ENCODE data around the gene TMEM247.

The TMEM247 gene
- total RNA-seq, result 0 reads per million in 2 donors

DNA sequence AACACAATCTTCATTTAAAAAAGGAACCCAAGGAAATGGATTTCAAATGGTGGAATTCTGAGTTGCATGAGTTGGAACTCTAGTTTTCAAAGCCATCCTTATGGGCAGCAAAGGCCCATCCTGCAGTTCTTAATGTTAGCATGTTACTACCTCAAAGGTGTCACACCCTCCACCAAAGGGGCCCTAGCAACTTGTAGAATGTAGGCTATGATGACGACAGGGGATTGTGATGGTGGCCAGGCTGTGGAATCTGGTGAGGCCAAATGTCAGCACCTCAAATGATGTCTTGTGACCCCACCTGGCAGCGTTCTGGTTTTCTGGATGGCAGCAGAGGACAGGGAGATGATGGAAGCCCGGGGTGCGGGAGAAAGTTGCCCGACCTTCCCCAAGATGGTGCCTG is at the start of gene TMEM247:
Gene TMEM247 (plus strand): TSS at position 301 of the 400 bp plus-strand sequence.
- DNase-seq, result no peak

DNA sequence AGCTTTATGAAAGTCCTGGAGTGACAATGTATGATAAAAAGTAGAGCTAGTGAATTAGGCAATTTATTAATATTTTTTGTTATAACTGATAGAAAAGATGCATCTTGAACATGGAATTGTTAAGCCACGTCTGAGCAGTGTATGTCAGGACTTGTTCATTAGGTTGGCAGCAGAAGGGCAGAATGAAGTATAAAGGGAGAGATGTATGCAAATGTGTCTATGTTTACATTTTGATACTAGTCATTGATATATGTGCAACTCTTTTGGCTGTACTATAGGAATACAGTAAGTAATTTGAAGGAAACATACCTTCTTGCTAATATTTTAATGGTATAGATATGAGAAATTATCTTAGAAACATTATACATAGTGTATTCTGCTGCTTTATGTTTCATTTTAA is 49.0 kb upstream of the TMEM247 start:
- DNase-seq, result no peak

DNA sequence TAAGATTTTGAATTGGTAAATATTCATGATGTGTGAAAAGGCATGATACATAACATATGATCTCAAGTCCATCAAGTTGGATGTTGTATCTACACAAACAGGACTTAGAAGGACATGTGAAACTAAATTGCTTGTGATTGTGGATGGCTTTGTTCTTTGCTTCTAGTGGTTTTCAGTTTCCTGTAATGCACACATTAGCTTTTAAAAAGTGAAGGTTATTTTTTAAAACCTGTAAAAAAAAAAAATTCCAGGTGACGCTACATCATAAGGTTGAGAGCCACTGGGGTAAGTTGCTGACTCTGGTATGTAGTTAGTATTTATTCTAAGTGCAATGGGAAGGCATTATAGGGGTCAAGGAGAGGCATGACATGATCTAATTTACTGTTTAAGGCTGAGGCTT is 48.4 kb upstream of the TMEM247 start:
- DNase-seq, result no peak

DNA sequence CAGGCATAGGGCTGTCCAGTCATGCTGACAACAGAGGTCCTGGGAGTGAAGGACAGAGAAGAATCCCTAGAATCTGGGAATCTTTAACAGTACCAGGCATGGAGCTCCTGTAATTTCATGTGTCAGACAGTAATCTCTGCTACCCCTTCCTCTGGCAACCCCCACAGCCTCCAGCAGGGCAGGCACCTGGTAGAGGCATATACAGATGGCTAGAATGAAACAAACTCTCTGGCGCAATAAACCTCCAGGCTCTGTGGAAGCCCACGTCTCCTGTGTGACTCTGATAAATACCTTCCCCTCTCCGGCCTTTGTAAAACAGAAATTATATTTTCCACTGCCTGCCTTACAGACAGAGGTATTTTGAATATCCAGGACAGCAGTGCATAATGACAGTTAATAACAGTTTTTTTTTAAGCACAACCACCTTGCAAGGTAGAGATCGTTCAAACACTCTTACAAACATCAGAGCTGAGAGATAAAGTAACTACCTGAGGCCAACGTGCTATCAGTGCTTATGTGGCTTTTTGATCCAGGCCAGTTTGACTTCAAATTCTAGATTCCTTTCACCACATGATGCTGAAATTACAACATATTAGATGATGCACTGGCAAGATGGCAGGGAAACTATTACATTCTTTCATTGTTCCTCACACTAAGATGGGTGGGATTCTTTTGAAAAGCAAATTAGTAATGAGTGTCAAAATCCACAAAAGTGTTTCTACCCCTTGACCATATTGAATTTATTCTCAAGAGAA is 47.7 kb upstream of the TMEM247 start:
- DNase-seq, result no peak

DNA sequence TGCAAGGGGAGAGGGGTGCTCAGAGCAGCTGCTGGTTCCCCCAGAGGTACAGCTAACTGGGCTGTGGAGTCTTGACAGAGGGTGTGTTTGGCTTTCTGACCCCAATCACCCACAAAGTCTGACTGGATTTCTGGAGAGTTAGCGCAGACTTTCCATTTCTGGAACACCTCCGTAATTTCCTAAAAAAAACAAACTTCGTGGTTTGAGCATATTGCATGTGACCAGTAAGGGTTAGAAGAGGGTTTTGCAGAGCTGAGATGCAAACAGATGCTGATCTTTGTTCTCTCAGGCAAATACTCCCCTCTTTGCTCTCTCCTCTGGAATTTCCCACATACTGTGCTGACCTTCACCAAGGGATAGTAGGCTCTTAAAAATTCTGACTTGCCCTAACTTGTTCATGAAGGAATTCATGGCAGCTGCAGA is 44.5 kb upstream of the TMEM247 start:
- no peak for DNase-seq

DNA sequence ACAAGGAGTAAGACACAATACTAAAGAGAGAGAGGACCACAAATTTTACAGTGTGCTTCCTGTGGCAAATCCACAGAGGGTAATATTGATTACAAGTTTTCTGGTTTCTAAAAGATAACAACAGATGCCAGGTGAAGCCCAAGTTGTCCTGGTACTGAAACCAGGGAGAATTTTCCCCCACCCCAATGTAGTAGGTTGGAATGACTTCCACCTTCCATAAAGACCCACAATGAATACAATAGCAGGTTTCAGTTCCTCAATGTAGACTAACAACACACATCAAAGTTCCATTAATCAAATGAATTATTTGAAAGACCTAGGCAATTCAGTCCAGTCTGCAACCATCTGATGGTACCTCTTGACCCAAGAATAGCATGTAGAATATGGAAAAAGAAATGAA is 44.0 kb upstream of the TMEM247 start:
- no peak for DNase-seq

DNA sequence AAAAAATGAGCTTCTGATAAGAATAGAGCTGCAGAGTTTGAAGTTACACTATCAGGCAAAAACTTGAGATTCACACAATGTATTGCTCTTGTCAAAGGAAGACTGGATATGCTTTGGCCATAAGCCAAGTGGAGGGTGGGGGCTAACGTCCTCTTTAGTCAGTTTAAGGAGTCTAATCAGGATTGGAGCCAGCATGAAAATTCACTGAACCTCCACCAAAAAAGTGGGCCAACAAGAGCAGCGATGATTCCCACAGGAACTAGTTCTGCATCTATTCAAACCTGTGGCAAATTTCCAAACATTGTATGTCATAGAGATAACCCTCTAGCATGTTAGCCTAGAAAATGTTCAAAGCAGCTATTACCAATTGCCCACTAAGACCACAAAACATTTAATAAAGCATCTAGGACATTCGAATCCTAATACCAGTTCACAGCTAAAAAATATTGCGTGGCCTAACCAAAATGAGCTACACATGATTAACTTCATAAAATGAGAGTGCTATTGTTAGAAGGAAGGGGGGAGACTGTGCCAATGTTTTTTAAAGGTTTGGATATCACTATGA is 43.5 kb upstream of the TMEM247 start:
- DNase-seq, result no peak

DNA sequence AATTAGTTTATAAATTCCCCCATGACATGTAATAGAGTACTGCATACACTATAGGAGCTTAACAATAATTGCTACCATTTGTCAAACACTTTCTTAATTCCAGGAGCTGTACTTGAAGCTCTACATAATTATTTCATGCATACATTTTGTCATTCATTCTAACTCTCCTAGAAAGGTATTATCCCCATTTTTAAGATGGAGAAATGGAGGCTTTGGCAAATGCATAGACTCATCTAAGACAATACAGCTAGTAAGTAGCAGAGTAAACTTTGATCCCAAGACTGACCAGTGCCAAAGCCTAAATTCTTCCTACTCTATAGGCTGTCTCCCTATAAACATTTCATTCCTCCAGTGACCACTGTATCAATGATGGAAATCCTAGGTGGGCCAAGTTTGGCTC is 42.6 kb upstream of the TMEM247 start:
- no peak for DNase-seq

DNA sequence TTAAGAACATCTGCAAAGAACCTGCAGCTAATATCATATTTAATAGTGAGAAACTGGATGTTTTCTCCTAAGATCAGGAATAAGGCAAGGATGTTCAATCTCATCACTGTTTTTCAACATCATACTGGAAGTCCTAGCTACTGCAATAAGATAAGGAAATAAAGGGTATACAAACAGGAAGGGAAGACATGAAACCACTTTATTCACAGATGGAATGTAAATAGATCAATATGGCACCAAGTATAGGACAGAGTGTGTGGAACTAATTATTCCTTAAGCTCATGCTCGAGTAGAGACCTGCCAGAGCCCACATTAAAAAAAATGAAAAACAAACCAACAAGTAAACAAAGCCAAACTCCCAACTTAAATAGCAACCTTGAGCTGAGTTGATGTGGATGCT is 41.3 kb upstream of the TMEM247 start:
- no peak for DNase-seq

DNA sequence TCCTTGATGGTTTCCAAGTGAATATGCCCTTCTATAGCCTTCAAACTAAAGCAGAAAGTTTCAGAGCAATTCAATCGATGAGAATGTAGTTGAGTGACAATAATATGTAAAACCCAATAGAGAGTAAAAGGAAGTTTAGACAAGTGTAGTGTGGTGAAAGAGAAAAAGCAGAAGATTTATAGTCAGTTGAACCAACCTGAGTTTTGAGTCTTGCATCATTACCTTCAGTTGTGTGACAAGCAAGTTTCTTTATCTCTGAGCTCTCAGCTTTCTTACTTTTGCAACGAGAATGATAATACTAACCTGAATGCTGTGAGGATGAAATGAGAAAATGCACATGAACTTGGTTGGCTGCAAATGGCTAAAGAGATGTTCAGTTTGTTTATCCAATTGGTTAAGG is 40.6 kb upstream of the TMEM247 start:
- no peak for DNase-seq

DNA sequence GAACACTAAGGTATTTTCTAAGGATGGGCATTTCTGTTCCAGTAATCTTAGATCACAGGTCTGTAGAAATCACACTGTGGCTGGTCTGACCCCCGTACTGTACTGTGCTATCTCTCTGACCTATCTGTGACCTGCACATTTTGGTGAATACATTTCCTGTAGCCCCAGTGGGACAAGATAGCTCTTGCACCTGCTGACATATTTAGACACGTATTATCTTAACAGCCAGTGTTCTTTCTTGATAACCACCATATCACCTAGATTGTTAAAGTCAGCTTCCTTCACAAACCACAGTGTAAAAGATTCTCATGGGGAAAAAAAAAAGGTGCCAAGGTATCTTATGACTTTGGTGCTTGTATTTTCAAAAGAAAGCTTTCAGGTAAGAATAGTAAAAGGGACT is 39.8 kb upstream of the TMEM247 start:
- DNase-seq, result no peak

DNA sequence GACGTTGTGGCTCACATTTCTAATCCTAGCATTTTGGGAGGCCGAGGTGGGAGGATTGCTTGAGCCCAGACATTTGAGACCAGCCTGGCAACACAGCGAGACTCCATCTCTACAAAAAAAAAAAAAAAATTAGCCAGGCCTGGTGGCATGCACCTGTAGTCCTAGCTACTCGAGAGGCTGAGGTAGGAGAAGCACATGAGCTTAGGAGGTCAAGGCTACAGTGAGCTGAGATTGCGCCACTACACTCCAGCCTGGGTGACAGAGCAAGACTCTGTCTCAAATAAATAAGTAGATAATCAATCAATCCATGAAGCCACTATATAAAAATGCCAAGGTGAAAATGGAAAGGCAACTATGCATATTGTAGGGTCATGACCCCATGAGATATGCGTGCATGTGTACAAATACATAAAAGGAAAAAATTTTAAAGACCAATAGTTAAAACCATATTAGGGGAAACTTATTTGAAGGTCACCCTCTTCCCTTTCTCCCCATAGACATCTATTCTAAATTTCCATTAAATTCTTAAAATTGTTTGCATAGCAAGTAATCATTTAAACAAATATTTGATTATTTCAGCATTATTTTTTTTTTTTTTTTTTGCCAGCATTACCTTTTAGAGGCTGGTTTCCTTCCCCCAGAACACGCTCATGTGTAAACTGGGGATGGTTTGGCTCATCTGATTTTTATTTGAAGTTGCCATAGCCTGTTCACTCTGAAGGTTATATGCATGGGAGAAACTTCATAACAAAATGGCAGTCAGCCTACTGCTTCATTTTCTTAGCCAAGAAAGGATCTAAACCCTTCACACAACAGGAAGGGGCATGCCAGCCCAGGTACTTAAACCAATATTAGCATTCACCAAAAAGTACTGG is 37.3 kb upstream of the TMEM247 start:
- no peak for DNase-seq

DNA sequence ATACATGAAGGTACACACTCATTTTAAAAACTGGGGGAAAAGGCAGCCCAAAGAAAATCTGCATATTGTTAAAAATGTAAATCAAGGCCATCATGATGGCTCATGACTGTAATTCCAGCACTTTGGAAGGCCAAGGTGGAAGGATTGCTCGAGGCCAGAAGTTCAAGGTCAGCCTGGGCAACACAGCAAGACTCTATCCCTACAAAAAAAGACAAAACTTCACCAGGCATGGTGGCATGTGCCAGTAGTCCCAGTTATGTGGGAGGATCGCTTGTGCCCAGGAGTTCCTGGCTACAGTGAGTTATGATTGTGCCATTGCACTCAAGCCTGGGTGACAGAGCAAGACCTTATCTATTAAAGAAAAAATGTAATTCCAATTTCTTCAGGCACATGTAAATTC is 34.6 kb upstream of the TMEM247 start:
- no peak for DNase-seq

DNA sequence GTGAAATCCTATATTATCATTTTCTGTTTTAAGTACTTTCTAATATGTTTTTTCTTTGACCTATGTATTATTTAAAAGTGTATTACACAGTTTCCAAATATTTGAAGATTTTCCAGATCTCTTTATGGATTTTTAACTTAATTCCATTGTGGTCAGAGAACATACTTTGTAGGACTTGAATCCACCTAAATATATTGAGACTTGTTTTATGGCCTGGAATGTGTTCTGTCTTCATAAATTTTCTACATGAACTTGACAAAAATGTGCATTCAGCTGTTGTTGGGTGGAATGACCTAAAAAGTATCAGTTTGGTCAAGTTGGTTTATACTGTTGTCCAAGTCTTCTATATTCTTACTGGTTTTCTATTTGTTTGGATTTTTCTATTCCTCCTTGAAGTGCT is 33.8 kb upstream of the TMEM247 start:
- no peak for DNase-seq

DNA sequence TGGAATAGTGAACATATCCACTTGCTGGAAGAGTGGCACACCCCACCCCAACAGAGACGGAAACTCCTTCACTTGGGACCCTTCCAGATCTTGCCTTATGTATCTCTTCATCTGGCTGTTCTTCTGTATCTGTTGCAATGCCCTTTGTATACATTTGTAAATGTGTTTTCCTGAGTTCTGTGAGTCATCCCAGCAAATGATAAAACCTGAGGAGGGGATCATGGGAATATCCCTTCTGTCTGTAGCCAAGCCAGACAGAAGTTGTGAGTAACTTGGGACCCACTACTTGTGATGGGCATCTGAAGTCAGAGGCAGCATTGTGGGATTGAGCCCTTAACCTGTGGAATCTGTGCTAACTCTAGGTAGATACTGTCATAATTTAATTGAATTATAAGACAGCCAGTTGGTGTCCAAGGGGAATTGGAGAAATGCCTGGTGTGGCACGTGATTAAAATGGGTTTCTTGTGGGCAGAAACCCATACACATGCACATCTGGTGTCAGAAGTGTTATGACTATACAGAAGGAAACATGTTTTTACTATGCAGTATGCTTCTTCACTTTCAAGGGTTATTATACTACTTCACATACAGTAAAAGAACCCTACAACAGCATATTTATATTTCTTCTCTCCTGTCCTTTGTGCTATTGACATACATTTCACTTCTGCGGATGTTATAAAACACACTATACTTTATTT is 32.3 kb upstream of the TMEM247 start:
- DNase-seq, result no peak

DNA sequence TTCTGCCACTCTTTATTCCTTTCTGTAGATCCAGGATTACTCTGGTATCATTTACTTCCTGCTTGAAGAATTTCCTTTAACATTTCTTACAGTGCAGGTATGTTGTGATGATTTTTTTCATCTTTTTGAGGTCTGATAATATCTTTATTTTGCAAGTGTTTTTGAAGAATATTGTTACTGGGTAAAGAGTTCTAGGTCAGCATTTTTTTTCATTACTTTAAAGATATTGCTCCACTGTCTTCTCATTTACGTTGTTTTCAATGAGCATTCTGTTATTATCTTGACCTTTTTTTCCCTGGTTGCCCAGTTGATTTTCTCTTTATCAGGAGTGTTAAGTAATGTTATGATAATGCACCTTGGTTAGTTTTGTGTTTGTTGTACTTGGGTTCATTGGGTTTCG is 31.7 kb upstream of the TMEM247 start:
- DNase-seq, result no peak

DNA sequence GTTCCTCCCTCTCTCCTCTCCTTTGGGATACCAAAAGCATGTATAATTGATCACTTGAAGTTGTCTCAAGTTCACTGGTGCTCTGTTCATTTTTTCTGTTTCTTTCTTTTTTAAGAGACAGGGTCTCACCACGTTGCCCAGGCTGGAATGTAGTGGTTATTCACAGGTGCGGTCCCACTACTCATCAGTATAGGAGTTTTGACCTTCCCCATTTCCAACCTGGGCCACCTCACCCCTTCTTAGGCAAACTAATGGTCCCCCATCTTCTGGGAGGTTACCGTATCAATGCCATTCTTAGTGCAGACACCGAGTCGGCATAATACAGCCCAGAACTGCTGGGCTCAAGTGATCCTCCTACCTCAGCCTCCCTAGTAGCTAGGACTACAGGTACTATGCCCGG is 31.3 kb upstream of the TMEM247 start:
- no peak for DNase-seq

DNA sequence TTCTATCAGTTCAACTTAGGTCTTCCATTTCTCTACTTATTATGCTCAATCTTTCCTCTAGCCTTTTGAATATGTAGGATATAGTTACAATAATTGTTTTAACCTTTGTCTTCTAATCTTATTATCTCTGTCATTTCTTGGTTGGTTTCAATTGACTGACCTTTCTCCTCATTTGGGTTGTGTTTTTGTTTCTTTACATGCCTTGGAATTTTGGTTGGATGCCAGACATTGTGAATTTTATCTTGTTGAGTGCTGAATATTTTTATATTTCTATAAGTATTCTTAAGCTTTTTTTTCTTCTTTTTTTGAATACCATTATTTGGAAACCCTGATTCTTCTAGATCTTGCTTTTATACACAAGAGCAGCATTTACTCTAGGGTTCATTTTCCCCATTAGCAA is 30.7 kb upstream of the TMEM247 start:
- no peak for DNase-seq

DNA sequence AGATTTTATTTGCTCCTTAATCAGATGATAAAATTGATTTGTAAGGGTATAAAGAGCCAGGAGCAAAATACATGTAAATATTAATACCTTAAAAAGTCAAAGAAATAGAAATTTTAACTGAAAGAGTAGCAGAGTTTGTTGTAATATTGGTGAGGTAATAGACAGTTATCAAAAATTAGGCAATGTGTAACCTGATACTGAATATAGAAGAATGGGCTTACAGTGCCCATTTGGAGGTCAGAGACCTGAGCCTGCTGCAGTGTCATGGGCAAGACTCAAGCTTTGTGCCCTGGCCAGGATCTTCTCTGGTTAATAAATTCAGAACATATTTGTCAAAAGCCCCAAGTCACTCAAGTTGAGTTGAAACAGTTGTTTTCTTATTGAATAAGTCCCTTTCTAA is 29.7 kb upstream of the TMEM247 start:
- no peak for DNase-seq

DNA sequence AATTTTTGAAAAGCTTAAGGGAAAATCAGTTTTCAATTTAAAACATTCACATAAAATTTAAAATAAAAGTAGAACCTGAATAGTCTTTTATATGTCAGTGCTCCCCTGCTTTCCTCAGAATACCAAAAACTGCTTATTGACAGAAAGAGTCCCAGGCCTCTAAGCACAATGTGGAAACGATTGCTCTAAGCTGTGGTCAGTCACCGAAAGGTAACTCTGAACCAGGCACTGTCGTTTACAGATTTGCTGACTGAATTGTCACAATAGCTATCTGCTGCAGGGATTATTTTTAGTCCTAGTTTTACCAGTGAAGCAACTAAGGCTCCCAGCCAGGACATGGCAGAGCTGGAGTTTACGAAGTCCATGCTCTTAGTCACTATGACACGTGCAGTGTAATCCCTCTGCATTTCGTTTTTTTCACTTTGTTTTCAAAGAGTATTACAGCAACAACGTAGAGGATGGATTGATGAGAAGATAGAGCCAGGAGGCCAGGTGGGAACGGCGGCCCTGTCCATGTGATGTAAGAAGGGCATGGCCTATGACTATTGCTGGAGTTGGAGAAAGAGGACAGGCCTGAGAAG is 28.1 kb upstream of the TMEM247 start:
- DNase-seq, result no peak

DNA sequence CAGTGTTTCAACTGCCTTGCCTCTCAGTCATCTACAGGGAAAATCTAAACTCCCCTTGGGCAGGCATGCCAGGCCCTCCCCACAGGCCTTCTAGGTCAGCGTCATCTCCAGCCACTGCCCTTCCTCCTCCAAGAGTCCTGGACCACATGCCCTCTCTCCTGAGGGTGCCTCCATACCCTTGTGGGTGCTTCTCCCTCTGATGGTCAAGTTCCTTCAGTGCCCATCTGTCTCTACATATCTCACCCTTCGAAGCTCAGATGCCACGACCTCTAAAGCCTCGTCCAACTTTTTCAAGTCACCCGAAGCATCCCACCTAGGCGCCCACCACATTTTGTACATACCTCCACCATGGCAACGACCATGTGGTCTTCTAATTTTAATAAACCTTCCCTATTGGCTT is 22.6 kb upstream of the TMEM247 start:
- no peak for DNase-seq

DNA sequence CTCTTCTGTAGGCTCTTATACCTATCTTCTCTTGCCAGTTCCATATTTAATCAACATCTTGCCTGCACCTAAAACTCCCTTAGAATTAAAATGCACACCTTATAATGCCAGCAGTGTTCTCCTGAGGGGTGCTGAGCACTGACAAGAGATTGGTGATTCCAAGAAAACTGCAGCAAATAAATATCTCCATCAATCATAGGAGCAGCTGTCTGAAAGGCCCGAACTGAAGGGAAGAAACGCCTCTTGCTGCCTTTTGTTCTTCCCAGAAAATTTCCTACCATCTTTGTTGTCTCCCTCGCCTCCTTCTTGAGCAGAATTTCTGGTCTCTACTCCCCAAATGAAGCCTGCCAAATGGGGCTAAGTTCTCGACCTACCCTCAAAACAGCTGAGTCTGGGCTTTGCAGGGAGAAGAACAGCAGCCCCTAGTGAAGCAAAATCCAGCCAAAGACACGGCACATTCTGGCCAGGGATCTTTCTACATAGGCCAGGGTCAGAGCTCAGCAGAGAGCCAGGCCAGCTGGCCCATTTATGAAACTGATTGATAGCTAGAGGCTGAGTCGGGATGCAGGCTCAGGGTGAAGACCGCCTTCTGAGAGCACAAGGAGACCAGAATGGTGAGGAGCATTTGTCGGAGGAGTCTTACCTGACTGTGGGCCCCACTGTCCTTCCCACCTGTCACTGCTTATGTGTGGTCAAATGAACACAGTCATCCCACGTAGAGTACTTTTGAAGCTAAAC is 20.4 kb upstream of the TMEM247 start:
- no peak for DNase-seq
